HepG2 (cell line): ENCODE data around the gene ERLIN1. TPM values are rescaled to one million over a fixed set of nuclear protein-coding genes. Genes with fewer than 3 reads are reported as not detected.

Experiments used
- DR1 ChIP-seq: sonication (generic); formaldehyde crosslinking; IDR thresholded peaks from 2 replicates; pipeline ENCODE4 v1.8.0; 2021; ENCODE audit warnings: mild to moderate bottlenecking, missing genetic modification reagents, inconsistent platforms
- FOXO1 ChIP-seq: sonication (generic); formaldehyde crosslinking; IDR thresholded peaks from 2 replicates; pipeline ENCODE4 v1.4.0; 2020; ENCODE audit warnings: missing genetic modification reagents
- GZF1 ChIP-seq: sonication (generic); formaldehyde crosslinking; IDR thresholded peaks from 2 replicates; pipeline ENCODE4 v1.5.1; 2020; ENCODE audit warnings: mild to moderate bottlenecking, missing genetic modification reagents
- MNT ChIP-seq: fragments of 450-650 bp; IDR thresholded peaks from 2 replicates; pipeline ENCODE4 v1.6.1; 2016
- PLRG1 ChIP-seq: fragments of 450-650 bp; conservative IDR thresholded peaks from 2 replicates; pipeline ENCODE4 v1.6.1; 2016
- PRDM10 ChIP-seq: sonication (generic); formaldehyde crosslinking; IDR thresholded peaks from 2 replicates; pipeline ENCODE4 v1.4.0; 2020; ENCODE audit warnings: low read depth, missing genetic modification reagents
- RNF2 ChIP-seq: fragments of 450-650 bp; conservative IDR thresholded peaks from 2 replicates; pipeline ENCODE4 v1.6.1; 2016; ENCODE audit warnings: low read depth
- SP5 ChIP-seq: IDR thresholded peaks from 2 replicates; pipeline ENCODE4 v1.6.1; 2016; ENCODE audit warnings: low read depth, borderline replicate concordance
- UBTF ChIP-seq: sonication (generic); formaldehyde crosslinking; IDR thresholded peaks from 2 replicates; pipeline ENCODE4 v1.4.0; 2020; ENCODE audit warnings: mild to moderate bottlenecking, missing genetic modification reagents
- ZBTB37 ChIP-seq: sonication (generic); formaldehyde crosslinking; IDR thresholded peaks from 2 replicates; pipeline ENCODE4 v1.4.0; 2020; ENCODE audit warnings: mild to moderate bottlenecking, missing genetic modification reagents
- ZBTB49 ChIP-seq: sonication (generic); formaldehyde crosslinking; IDR thresholded peaks from 2 replicates; pipeline ENCODE4 v1.4.0; 2020; ENCODE audit warnings: missing genetic modification reagents, borderline replicate concordance
- ZFP90 ChIP-seq: sonication (generic); formaldehyde crosslinking; IDR thresholded peaks from 2 replicates; pipeline ENCODE4 v1.8.0; 2022; ENCODE audit warnings: missing genetic modification reagents, mild to moderate bottlenecking, inconsistent platforms, borderline replicate concordance
- ZNF256 ChIP-seq: sonication (generic); formaldehyde crosslinking; conservative IDR thresholded peaks from 2 replicates; pipeline ENCODE4 v1.4.0; 2020; ENCODE audit warnings: missing genetic modification reagents
- ZNF292 ChIP-seq: sonication (generic); formaldehyde crosslinking; IDR thresholded peaks from 2 replicates; pipeline ENCODE4 v1.8.1; 2022; ENCODE audit warnings: mild to moderate bottlenecking, low read depth, missing genetic modification reagents, borderline replicate concordance
- ZNF446 ChIP-seq: sonication (generic); formaldehyde crosslinking; IDR thresholded peaks from 2 replicates; pipeline ENCODE4 v1.5.0; 2020; ENCODE audit warnings: mild to moderate bottlenecking, missing genetic modification reagents
- ZNF768 ChIP-seq: sonication (generic); formaldehyde crosslinking; IDR thresholded peaks from 2 replicates; pipeline ENCODE4 v1.4.0; 2020; ENCODE audit warnings: missing genetic modification reagents
- ZSCAN22 ChIP-seq: sonication (generic); formaldehyde crosslinking; IDR thresholded peaks from 2 replicates; pipeline ENCODE4 v1.4.0; 2020; ENCODE audit warnings: mild to moderate bottlenecking, missing genetic modification reagents
- polyA plus RNA-seq, 8 experiments: library from polyadenylated mRNA; depleted of rRNA in 3 of 8; stranded (reverse) in 7 of 8; unstranded in 1 of 8; fragments of >200 nt; fragmentation: Illumina TruSeq in 4 of 8; extraction: Trizol in 4 of 8; gene quantifications; 2 replicates each; pipeline versions ENCODE4 v1.2.1 to v1.2.3, GENCODE V29; 2011 to 2016; ENCODE audit warnings: low read depth in 4 of 8, missing spikeins in 1 of 8, mixed read lengths in 1 of 8; ENCODE audit not compliant: insufficient read depth in 1 of 8
- total RNA-seq, 5 experiments: library from RNA; depleted of rRNA; stranded (reverse); fragments of >200 nt; fragmentation: Illumina TruSeq; extraction: Trizol; gene quantifications; 2 replicates each; pipeline ENCODE4 v1.2.3, GENCODE V29; 2016; ENCODE audit warnings: low read depth in 1 of 5

ERLIN1 gene
- total and polyA plus RNA-seq, 2 of the 13 experiments (the other 11 are each of a cell fraction or from before 2014, with no cell fraction given): 56.8 to 69.3 TPM

- TF ChIP-seq ZBTB49 (CRISPR knock-in tag) (no peak), UBTF (CRISPR knock-in tag) (0 out of 2 replicates have a peak, but pooled peaks have one; percentile 21), ZFP90 (no peak), FOXO1 (CRISPR knock-in tag) (peak; percentile 97), ZNF768 (CRISPR knock-in tag) (no peak), PLRG1 (no peak), ZBTB37 (CRISPR knock-in tag) (no peak), MNT (peak; percentile 86), DR1 (no peak), ZNF446 (CRISPR knock-in tag) (no peak), SP5 (CRISPR knock-in tag) (peak; percentile 59; the same call in 1 of the 2 replicates), PRDM10 (CRISPR knock-in tag) (peak; percentile 78; the same call in 1 of the 2 replicates), GZF1 (CRISPR knock-in tag) (no peak), ZSCAN22 (no peak), ZNF256 (CRISPR knock-in tag) (no peak), RNF2 (peak; percentile 59; the same call in 1 of the 2 replicates), ZNF292 (peak; percentile 82)
These were observed 84.4 kb downstream of the ERLIN1 start (continued) for GRCh38 chr10:100101192-100102076.
